SK-N-MC (cell line): ENCODE results near the gene MSL3.
A peak's percentile ranks its signal among the peaks of the same experiment; 100 is the strongest.

ENCODE experiments used
- DNase-seq: peaks from one replicate; pipeline ENCODE4 v3.0.0-alpha.2; 2011; ENCODE audit warnings: low read depth, low spot score
- H3K27ac ChIP-seq: fragments of 200-600 bp; sonication (generic); 2 replicates; pipeline ENCODE4 v1.5.1; 2016; ENCODE audit warnings: mixed run types
- H3K36me3 ChIP-seq: fragments of 200-600 bp; sonication (generic); 2 replicates; pipeline ENCODE4 v1.6.1; 2017; ENCODE audit warnings: antibody characterized with exemption, low read length, mixed read lengths; ENCODE audit not compliant: insufficient read depth
- H3K4me3 ChIP-seq: fragments of 200-600 bp; sonication (generic); 2 replicates; pipeline ENCODE4 v1.5.1; 2016
- H3K9ac ChIP-seq: fragments of 200-600 bp; sonication (generic); 2 replicates; pipeline ENCODE4 v1.8.0; 2017; ENCODE audit warnings: mixed run types, mixed read lengths; ENCODE audit not compliant: insufficient read length
- H3K9me3 ChIP-seq: fragments of 200-600 bp; sonication (generic); 2 replicates; pipeline ENCODE4 v1.6.1; 2017; ENCODE audit warnings: low read depth, mild to moderate bottlenecking, antibody characterized with exemption, low read length, moderate library complexity, mixed read lengths
- EZH2 ChIP-seq: fragments of 200-600 bp; sonication (generic); IDR thresholded peaks from one replicate; pipeline ENCODE4 v1.6.1; 2017; ENCODE audit warnings: antibody characterized with exemption
- FOXP2 ChIP-seq: optimal IDR thresholded peaks from 2 replicates; pipeline ENCODE3; 2011; ENCODE audit warnings: mild to moderate bottlenecking, moderate library complexity; ENCODE audit not compliant: insufficient read depth; ENCODE audit errors: extremely low read length, control extremely low read depth
- POLR2AphosphoS5 ChIP-seq: IDR thresholded peaks from 2 replicates; pipeline ENCODE4 v1.6.1; 2012; ENCODE audit warnings: mild to moderate bottlenecking, low read depth, low read length, borderline replicate concordance

Gene MSL3

GRCh38 chrX:11768039-11768438 is 10.0 kb downstream of the MSL3 start:
- Histone ChIP-seq H3K9me3 (no peaks in the 10 kb centered on the region), H3K9ac (no peak overlapping the region), H3K36me3 (no peaks in the 10 kb centered on the region; the same call in 1 of the 2 replicates), H3K27ac (no peak overlapping the region), H3K4me3 (no peak overlapping the region)
- DNase-seq, result no peak
- TF ChIP-seq FOXP2, result no peak
- TF ChIP-seq EZH2, result no peak
- no peak for TF ChIP-seq POLR2AphosphoS5

- Histone ChIP-seq H3K36me3 (no peaks in the 10 kb centered on the region; the same call in 1 of the 2 replicates), H3K9ac (no peak overlapping the region), H3K9me3 (no peaks in the 10 kb centered on the region), H3K27ac (no peak overlapping the region), H3K4me3 (no peak overlapping the region)
- no peak for TF ChIP-seq POLR2AphosphoS5
- no peak for TF ChIP-seq EZH2
- no peak for TF ChIP-seq FOXP2
- DNase-seq, result peak; percentile 16
These were observed 12.3 kb downstream of the MSL3 start for GRCh38 chrX:11770320-11770719.

- Histone ChIP-seq H3K4me3 (no peak overlapping the region), H3K36me3 (no peaks in the 10 kb centered on the region), H3K27ac (no peak overlapping the region), H3K9me3 (no peaks in the 10 kb centered on the region), H3K9ac (no peak overlapping the region)
- no peak for TF ChIP-seq POLR2AphosphoS5
- TF ChIP-seq EZH2, result no peak
- no peak for TF ChIP-seq FOXP2
- DNase-seq, result no peak
These were observed 20.2 kb downstream of the MSL3 start for GRCh38 chrX:11778230-11778629.

- no peak for TF ChIP-seq POLR2AphosphoS5
- TF ChIP-seq FOXP2, result no peak
- TF ChIP-seq EZH2, result no peak
These were observed 23.1 kb downstream of the MSL3 start for GRCh38 chrX:11781133-11781532.

GRCh38 chrX:11781734-11782370 is 23.8 kb downstream of the MSL3 start:
- no peak overlapping the region for H3K27ac ChIP-seq
- no peak overlapping the region for H3K9ac ChIP-seq
- H3K4me3 ChIP-seq, result no peak overlapping the region
- no peak for DNase-seq
- H3K9me3 ChIP-seq, result no peaks in the 10 kb centered on the region
- no peaks in the 10 kb centered on the region for H3K36me3 ChIP-seq
- TF ChIP-seq FOXP2 (no peak), POLR2AphosphoS5 (no peak), EZH2 (no peak)

More at GRCh38 chrX:11781133-11781532, 23.1 kb downstream of the MSL3 start:
- H3K36me3 ChIP-seq, result no peaks in the 10 kb centered on the region
- H3K4me3 ChIP-seq, result no peak overlapping the region
- H3K9ac ChIP-seq, result no peak overlapping the region
- no peaks in the 10 kb centered on the region for H3K9me3 ChIP-seq
- no peak for DNase-seq
- no peak overlapping the region for H3K27ac ChIP-seq

GRCh38 chrX:11784543-11784942 is 26.5 kb downstream of the MSL3 start:
- H3K27ac ChIP-seq, result no peak overlapping the region
- no peaks in the 10 kb centered on the region for H3K9me3 ChIP-seq
- TF ChIP-seq POLR2AphosphoS5, result no peak
- no peak for TF ChIP-seq FOXP2
- no peak for TF ChIP-seq EZH2
- H3K4me3 ChIP-seq, result no peak overlapping the region
- no peaks in the 10 kb centered on the region for H3K36me3 ChIP-seq
- H3K9ac ChIP-seq, result no peak overlapping the region
- DNase-seq, result no peak

- no peak for DNase-seq
- H3K9ac ChIP-seq, result no peak overlapping the region
- no peak overlapping the region for H3K4me3 ChIP-seq
- TF ChIP-seq EZH2, result no peak
- no peak for TF ChIP-seq POLR2AphosphoS5
- no peak for TF ChIP-seq FOXP2
- no peaks in the 10 kb centered on the region for H3K36me3 ChIP-seq
- H3K9me3 ChIP-seq, result no peaks in the 10 kb centered on the region
- no peak overlapping the region for H3K27ac ChIP-seq
These were observed 28.8 kb downstream of the MSL3 start for GRCh38 chrX:11786862-11787261.

- DNase-seq, result no peak
These were observed 29.5 kb downstream of the MSL3 start for GRCh38 chrX:11787564-11787963.

GRCh38 chrX:11789809-11790208 is 31.8 kb downstream of the MSL3 start:
- DNase-seq, result no peak
- TF ChIP-seq EZH2, result no peak
- no peak for TF ChIP-seq POLR2AphosphoS5
- no peak for TF ChIP-seq FOXP2
- H3K27ac ChIP-seq, result no peak overlapping the region
- no peak overlapping the region for H3K9ac ChIP-seq
- H3K4me3 ChIP-seq, result no peak overlapping the region
- H3K9me3 ChIP-seq, result no peaks in the 10 kb centered on the region
- no peaks in the 10 kb centered on the region for H3K36me3 ChIP-seq

More at GRCh38 chrX:11787564-11787963, 29.5 kb downstream of the MSL3 start:
- H3K36me3 ChIP-seq, result no peaks in the 10 kb centered on the region
- no peak overlapping the region for H3K27ac ChIP-seq
- TF ChIP-seq FOXP2, result no peak
- no peak for TF ChIP-seq POLR2AphosphoS5
- TF ChIP-seq EZH2, result no peak
- H3K9me3 ChIP-seq, result no peaks in the 10 kb centered on the region
- H3K4me3 ChIP-seq, result no peak overlapping the region
- no peak overlapping the region for H3K9ac ChIP-seq
